Suppressor macrophage (primary cell): ENCODE results near the gene LYPD1.

Source experiments
- DNase-seq, 4 experiments: peaks; one replicate each; pipeline ENCODE4 v3.0.0-alpha.2; 2020 to 2022

The LYPD1 gene

GRCh38 chr2:132632000-132632649 lies 37.9 kb downstream of the LYPD1 start:
- DNase-seq: no peak

GRCh38 chr2:132627536-132627935 lies 42.5 kb downstream of the LYPD1 start:
- DNase-seq: no peak

- DNase-seq: peak; percentile 19 to 58 (median 40)
These were observed 46.7 kb downstream of the LYPD1 start for GRCh38 chr2:132623096-132623839.

- no peak for DNase-seq
These were observed 48.7 kb downstream of the LYPD1 start for GRCh38 chr2:132621131-132621875.

- DNase-seq: peak in 2 of 4 experiments; percentile 3 to 4
These were observed 49.9 kb downstream of the LYPD1 start for GRCh38 chr2:132620115-132620514.

GRCh38 chr2:132618734-132619133 lies 51.3 kb downstream of the LYPD1 start:
- DNase-seq: peak in 2 of 4 experiments; percentile 19 to 20

- DNase-seq: no peak
These were observed 52.0 kb downstream of the LYPD1 start for GRCh38 chr2:132617989-132618388.

- no peak for DNase-seq
These were observed 54.5 kb downstream of the LYPD1 start for GRCh38 chr2:132615329-132616085.

GRCh38 chr2:132611719-132612118 lies 58.3 kb downstream of the LYPD1 start:
- no peak for DNase-seq

GRCh38 chr2:132609101-132609890 lies 60.7 kb downstream of the LYPD1 start:
- no peak for DNase-seq

- DNase-seq: no peak
These were observed 61.7 kb downstream of the LYPD1 start for GRCh38 chr2:132608311-132608710.

- no peak for DNase-seq
These were observed 62.4 kb downstream of the LYPD1 start for GRCh38 chr2:132607426-132608090.

- no peak for DNase-seq
These were observed 63.4 kb downstream of the LYPD1 start for GRCh38 chr2:132606649-132607048.

GRCh38 chr2:132605236-132606180 lies 64.5 kb downstream of the LYPD1 start:
- no peak for DNase-seq

GRCh38 chr2:132604561-132604960 lies 65.4 kb downstream of the LYPD1 start:
- DNase-seq: no peak

- DNase-seq: no peak
These were observed 70.4 kb downstream of the LYPD1 start for GRCh38 chr2:132599556-132599955.

GRCh38 chr2:132598536-132598935 lies 71.5 kb downstream of the LYPD1 start:
- no peak for DNase-seq

GRCh38 chr2:132597831-132598230 lies 72.2 kb downstream of the LYPD1 start:
- DNase-seq: no peak

- DNase-seq: no peak
These were observed 72.8 kb downstream of the LYPD1 start for GRCh38 chr2:132597166-132597565.

- DNase-seq: no peak
These were observed 74.3 kb downstream of the LYPD1 start for GRCh38 chr2:132595693-132596092.
